SU-DHL-6 (cell line): ENCODE data around the gene PPP1CB.

Source experiments
- H2AFZ ChIP-seq: fragments of 200-600 bp; sonication (generic); 2 replicates; pipeline ENCODE4 v1.6.1; 2014; ENCODE audit warnings: low read depth, mild to moderate bottlenecking, moderate library complexity, mixed read lengths, antibody characterized with exemption, low read length; ENCODE audit not compliant: severe bottlenecking
- H3F3A ChIP-seq: fragments of 200-600 bp; shearing (Covaris generic); 2 replicates; pipeline ENCODE4 v1.6.0; 2016; ENCODE audit warnings: antibody characterized with exemption, mild to moderate bottlenecking; ENCODE audit not compliant: insufficient read depth
- H3K27ac ChIP-seq: fragments of 200-600 bp; sonication (generic); 2 replicates; pipeline ENCODE4 v1.5.1; 2016; ENCODE audit warnings: low read depth, mild to moderate bottlenecking, low read length, moderate library complexity, mixed read lengths
- H3K27me3 ChIP-seq: fragments of 200-600 bp; sonication (generic), shearing (Covaris generic); 2 replicates; pipeline ENCODE4 v1.6.0; 2014; ENCODE audit warnings: mild to moderate bottlenecking, low read length
- H3K36me3 ChIP-seq: fragments of 200-600 bp; sonication (generic); 2 replicates; pipeline ENCODE4 v1.6.1; 2014; ENCODE audit warnings: mild to moderate bottlenecking, low read length, mixed read lengths
- H3K4me2 ChIP-seq: fragments of 300-600, 200-600 bp; shearing (Covaris generic), sonication (generic); 2 replicates; pipeline ENCODE4 v1.6.0; 2014; ENCODE audit warnings: low read length, low read depth, mild to moderate bottlenecking; ENCODE audit not compliant: poor library complexity, severe bottlenecking
- H3K4me3 ChIP-seq: fragments of 200-600 bp; sonication (generic); 2 replicates; pipeline ENCODE4 v1.5.1; 2014; ENCODE audit warnings: antibody characterized with exemption, low read length, mild to moderate bottlenecking, mixed read lengths; ENCODE audit not compliant: insufficient read depth, poor library complexity, severe bottlenecking
- H3K79me2 ChIP-seq: fragments of 200-600 bp; sonication (generic); 2 replicates; pipeline ENCODE4 v1.6.1; 2014; ENCODE audit warnings: mild to moderate bottlenecking, low read length, moderate library complexity; ENCODE audit not compliant: insufficient read depth
- H3K9ac ChIP-seq: fragments of 200-600 bp; sonication (generic); 2 replicates; pipeline ENCODE4 v1.7.0; 2014; ENCODE audit warnings: mild to moderate bottlenecking, low read length
- H3K9me2 ChIP-seq: fragments of 200-600 bp; sonication (generic); replicated peaks from 2 replicates; pipeline ENCODE4 v1.6.1; 2014; ENCODE audit warnings: low read length; ENCODE audit not compliant: insufficient read depth
- H3K9me3 ChIP-seq: fragments of 200-600 bp; sonication (generic); 2 replicates; pipeline ENCODE4 v1.6.1; 2014; ENCODE audit warnings: low read length, mixed read lengths; ENCODE audit not compliant: insufficient read depth
- H4K20me1 ChIP-seq: fragments of 200-600 bp; sonication (generic); 2 replicates; pipeline ENCODE4 v1.6.1; 2014; ENCODE audit warnings: low read depth, mild to moderate bottlenecking, antibody characterized with exemption, low read length, moderate library complexity, mixed read lengths
- EZH2phosphoT487 ChIP-seq: fragments of 200-600 bp; sonication (generic), shearing (Covaris generic); conservative IDR thresholded peaks from 2 replicates; pipeline ENCODE4 v1.6.1; 2018; ENCODE audit warnings: mild to moderate bottlenecking, antibody characterized with exemption, low read length, moderate library complexity, mixed read lengths
- TF ChIP-seq, protein P1 (sequence below): fragments of 200-600 bp; sonication (generic); IDR thresholded peaks from one replicate; pipeline ENCODE4 v1.5.1; 2017; ENCODE audit warnings: antibody characterized with exemption, mild to moderate bottlenecking, low read length, moderate library complexity; ENCODE audit not compliant: insufficient read depth, poor library complexity, severe bottlenecking

Gene PPP1CB

DNA sequence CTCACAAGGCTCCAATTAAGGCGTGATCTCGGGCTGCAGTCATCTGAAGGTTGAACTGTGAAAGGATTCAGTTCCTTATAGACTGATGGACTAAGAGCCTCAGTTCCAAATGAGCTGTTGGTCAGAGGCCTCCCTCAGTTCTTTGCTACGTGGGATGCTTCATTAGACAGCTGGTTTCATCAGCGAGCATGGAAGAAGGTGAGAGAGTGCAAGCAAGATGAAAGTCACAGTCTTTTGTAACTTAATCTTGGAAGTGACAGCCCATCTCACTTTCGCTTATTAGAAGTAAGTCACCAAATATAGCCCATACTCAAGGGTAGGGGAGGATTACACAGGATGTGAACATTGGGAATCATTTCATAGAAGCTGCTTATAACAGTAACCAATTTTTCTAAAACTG, 26.8 kb downstream of the PPP1CB start:
- H3K9ac ChIP-seq = no peak overlapping the region
- H3K27me3 ChIP-seq = no peaks in the 10 kb centered on the region
- TF ChIP-seq, protein P1, sequence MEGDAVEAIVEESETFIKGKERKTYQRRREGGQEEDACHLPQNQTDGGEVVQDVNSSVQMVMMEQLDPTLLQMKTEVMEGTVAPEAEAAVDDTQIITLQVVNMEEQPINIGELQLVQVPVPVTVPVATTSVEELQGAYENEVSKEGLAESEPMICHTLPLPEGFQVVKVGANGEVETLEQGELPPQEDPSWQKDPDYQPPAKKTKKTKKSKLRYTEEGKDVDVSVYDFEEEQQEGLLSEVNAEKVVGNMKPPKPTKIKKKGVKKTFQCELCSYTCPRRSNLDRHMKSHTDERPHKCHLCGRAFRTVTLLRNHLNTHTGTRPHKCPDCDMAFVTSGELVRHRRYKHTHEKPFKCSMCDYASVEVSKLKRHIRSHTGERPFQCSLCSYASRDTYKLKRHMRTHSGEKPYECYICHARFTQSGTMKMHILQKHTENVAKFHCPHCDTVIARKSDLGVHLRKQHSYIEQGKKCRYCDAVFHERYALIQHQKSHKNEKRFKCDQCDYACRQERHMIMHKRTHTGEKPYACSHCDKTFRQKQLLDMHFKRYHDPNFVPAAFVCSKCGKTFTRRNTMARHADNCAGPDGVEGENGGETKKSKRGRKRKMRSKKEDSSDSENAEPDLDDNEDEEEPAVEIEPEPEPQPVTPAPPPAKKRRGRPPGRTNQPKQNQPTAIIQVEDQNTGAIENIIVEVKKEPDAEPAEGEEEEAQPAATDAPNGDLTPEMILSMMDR = no peak
- TF ChIP-seq EZH2phosphoT487 = no peak
- H3K4me2 ChIP-seq = no peak overlapping the region
- H3K4me3 ChIP-seq = no peak overlapping the region
- H4K20me1 ChIP-seq = peaks cover 14% of the 10 kb centered on the region
- peaks cover 54% of the 10 kb centered on the region for H3K36me3 ChIP-seq
- peaks cover 10% of the 10 kb centered on the region; the same call in 1 of the 2 replicates for H3F3A ChIP-seq
- peaks cover 47% of the 10 kb centered on the region for H3K79me2 ChIP-seq
- H3K27ac ChIP-seq = no peak overlapping the region
- H3K9me3 ChIP-seq = no peaks in the 10 kb centered on the region
- no peaks in the 10 kb centered on the region for H3K9me2 ChIP-seq
- no peak overlapping the region for H2AFZ ChIP-seq

- Histone ChIP-seq H3K9ac (no peak overlapping the region), H3K4me3 (no peak overlapping the region), H3K9me2 (no peaks in the 10 kb centered on the region), H2AFZ (no peak overlapping the region), H3K36me3 (peaks cover 57% of the 10 kb centered on the region), H3K9me3 (no peaks in the 10 kb centered on the region), H3K4me2 (no peak overlapping the region), H3K27ac (no peak overlapping the region), H3K79me2 (peaks cover 41% of the 10 kb centered on the region), H3F3A (peaks cover 10% of the 10 kb centered on the region; the same call in 1 of the 2 replicates), H4K20me1 (peaks cover 9% of the 10 kb centered on the region), H3K27me3 (no peaks in the 10 kb centered on the region)
- TF ChIP-seq, protein P1 = no peak
- TF ChIP-seq EZH2phosphoT487 = no peak
Observed at GRCh38 chr2:28779001-28779400, 27.4 kb downstream of the PPP1CB start.

DNA sequence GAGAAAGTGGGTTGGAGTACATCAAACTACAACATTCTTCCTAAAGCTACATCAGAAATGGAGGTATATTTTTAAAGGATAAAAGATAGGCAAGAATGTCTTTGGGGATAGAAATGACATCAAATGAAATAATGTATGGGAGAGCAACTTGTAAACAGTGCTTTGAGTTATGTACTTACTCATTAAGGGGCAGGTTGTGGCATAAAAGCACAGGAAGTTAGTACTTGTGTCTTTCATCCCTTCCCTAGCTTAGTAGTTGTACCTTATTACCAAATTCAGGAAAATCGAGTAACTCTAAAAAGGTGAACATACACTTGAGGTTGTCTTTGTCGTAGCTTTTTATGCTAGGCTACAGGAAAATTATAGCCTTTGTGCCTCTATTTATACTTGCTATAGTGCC, 28.9 kb downstream of the PPP1CB start:
- no peaks in the 10 kb centered on the region for H3K27me3 ChIP-seq
- peaks cover 9% of the 10 kb centered on the region for H4K20me1 ChIP-seq
- H3K27ac ChIP-seq = no peak overlapping the region
- H3K9ac ChIP-seq = no peak overlapping the region
- peaks cover 26% of the 10 kb centered on the region for H3K79me2 ChIP-seq
- H3F3A ChIP-seq = peaks cover 7% of the 10 kb centered on the region; the same call in 1 of the 2 replicates
- no peak overlapping the region for H2AFZ ChIP-seq
- peaks cover 64% of the 10 kb centered on the region for H3K36me3 ChIP-seq
- no peaks in the 10 kb centered on the region for H3K9me2 ChIP-seq
- TF ChIP-seq, protein P1 = no peak
- TF ChIP-seq EZH2phosphoT487 = no peak
- H3K4me3 ChIP-seq = no peak overlapping the region
- H3K9me3 ChIP-seq = no peaks in the 10 kb centered on the region
- no peak overlapping the region for H3K4me2 ChIP-seq
